Measurements from ENCODE around the gene OSBPL9.

Gene OSBPL9

GRCh38 chr1:51686450-51686849 is 69.6 kb downstream of the OSBPL9 start:
- no peaks in the 10 kb centered on the region for H3K36me3 ChIP-seq (ENCODE audit: control insufficient read depth, insufficient read depth, low read length)
- H3K27me3 ChIP-seq (ENCODE audit: insufficient read depth, low read length, poor library complexity) = no peaks in the 10 kb centered on the region
- peaks cover 2% of the 10 kb centered on the region for H3K4me1 ChIP-seq (ENCODE audit: control insufficient read depth, low read depth, low read length)
- H2AK5ac ChIP-seq (ENCODE audit: low read length) = no peak overlapping the region
- no peak overlapping the region for H3K4ac ChIP-seq (ENCODE audit: low read depth, low read length)
- H3K79me1 ChIP-seq (ENCODE audit: low read length) = peaks cover 3% of the 10 kb centered on the region
- no peak overlapping the region for H3K9ac ChIP-seq (ENCODE audit: low read length)
- no peak overlapping the region for H4K5ac ChIP-seq (ENCODE audit: low read length)
- no peak overlapping the region for H4K8ac ChIP-seq (ENCODE audit: low read depth, low read length)
- DNase-seq = no peak
- no peak overlapping the region for H2BK120ac ChIP-seq (ENCODE audit: low read depth, low read length)
- H3K27ac ChIP-seq (ENCODE audit: low read depth, low read length) = no peak overlapping the region
- no peak overlapping the region for H3K56ac ChIP-seq (ENCODE audit: low read length)
- H3K4me2 ChIP-seq (ENCODE audit: low read length) = no peak overlapping the region
- no CpG with 5 or more reads among the region's 2 CpGs for WGBS (ENCODE audit: extremely low coverage, insufficient coverage, low lambda C conversion rate)
- H2BK15ac ChIP-seq (replicated peaks; ENCODE audit: low read depth) = no peak overlapping the region
- H2BK5ac ChIP-seq (ENCODE audit: low read length) = no peak overlapping the region
- H3K79me2 ChIP-seq (ENCODE audit: control insufficient read depth, insufficient read depth, low read length) = peaks cover 2% of the 10 kb centered on the region
- H3K23ac ChIP-seq (ENCODE audit: low read length) = no peak overlapping the region
- H3K4me3 ChIP-seq (ENCODE audit: low read length) = no peak overlapping the region
- no peak overlapping the region for H3K18ac ChIP-seq (ENCODE audit: low read length)

DNA sequence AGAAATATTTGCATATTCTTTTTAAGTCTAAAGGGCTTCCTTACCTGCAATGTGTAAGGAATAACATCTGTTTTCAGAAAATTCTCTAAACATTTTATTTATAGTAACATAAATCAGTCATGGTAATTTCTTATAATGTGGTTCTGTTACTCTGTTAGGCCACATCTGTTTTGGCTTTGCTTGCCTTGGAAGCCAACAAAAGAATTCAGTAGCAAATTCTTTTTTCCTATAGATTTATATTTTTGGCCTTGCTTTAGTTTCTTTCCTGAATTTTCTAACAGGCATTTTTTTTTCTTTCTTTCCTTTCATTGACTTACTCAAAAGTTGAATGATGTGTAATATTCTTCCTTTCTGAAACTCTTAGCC is 72.2 kb downstream of the OSBPL9 start:
- H3K4me3 ChIP-seq (ENCODE audit: low read length) = no peak overlapping the region
- H3K56ac ChIP-seq (ENCODE audit: low read length) = no peak overlapping the region
- no peaks in the 10 kb centered on the region for H3K36me3 ChIP-seq (ENCODE audit: control insufficient read depth, insufficient read depth, low read length)
- no peak overlapping the region for H4K5ac ChIP-seq (ENCODE audit: low read length)
- H2BK5ac ChIP-seq (ENCODE audit: low read length) = no peak overlapping the region
- no peak for DNase-seq
- no peak overlapping the region for H3K4me2 ChIP-seq (ENCODE audit: low read length)
- H3K79me2 ChIP-seq (ENCODE audit: control insufficient read depth, insufficient read depth, low read length) = peaks cover 2% of the 10 kb centered on the region
- H3K79me1 ChIP-seq (ENCODE audit: low read length) = peaks cover 3% of the 10 kb centered on the region
- no peak overlapping the region for H3K23ac ChIP-seq (ENCODE audit: low read length)
- no peak overlapping the region for H2BK15ac ChIP-seq (replicated peaks; ENCODE audit: low read depth)
- H4K8ac ChIP-seq (ENCODE audit: low read depth, low read length) = no peak overlapping the region
- no peak overlapping the region for H3K27ac ChIP-seq (ENCODE audit: low read depth, low read length)
- no peaks in the 10 kb centered on the region for H3K27me3 ChIP-seq (ENCODE audit: insufficient read depth, low read length, poor library complexity)
- H2BK120ac ChIP-seq (ENCODE audit: low read depth, low read length) = no peak overlapping the region
- H2AK5ac ChIP-seq (ENCODE audit: low read length) = no peak overlapping the region
- H3K18ac ChIP-seq (ENCODE audit: low read length) = no peak overlapping the region
- H3K4ac ChIP-seq (ENCODE audit: low read depth, low read length) = no peak overlapping the region
- no peak overlapping the region for H3K9ac ChIP-seq (ENCODE audit: low read length)
- H3K4me1 ChIP-seq (ENCODE audit: control insufficient read depth, low read depth, low read length) = peaks cover 2% of the 10 kb centered on the region

DNA sequence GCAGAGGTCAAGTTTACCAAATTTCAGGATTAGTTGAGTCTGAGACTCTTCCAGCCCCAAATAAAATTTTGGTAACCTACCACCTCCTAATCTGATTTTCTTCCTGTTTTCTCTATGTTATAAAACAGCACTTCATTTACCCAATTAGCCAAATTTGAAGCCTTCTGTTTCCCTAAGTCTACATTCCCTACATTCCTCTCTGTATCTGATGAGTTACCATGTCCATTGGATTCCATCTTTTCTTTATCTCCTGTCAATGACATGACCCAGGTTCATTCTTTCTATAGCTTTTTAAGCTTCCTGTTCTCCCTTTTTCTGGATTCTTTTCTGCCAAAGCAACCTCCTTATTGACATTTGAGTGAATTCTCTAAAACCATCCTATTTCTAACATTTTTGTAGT is 72.8 kb downstream of the OSBPL9 start:
- peaks cover 3% of the 10 kb centered on the region for H3K79me1 ChIP-seq (ENCODE audit: low read length)
- no peaks in the 10 kb centered on the region for H3K36me3 ChIP-seq (ENCODE audit: control insufficient read depth, insufficient read depth, low read length)
- H4K8ac ChIP-seq (ENCODE audit: low read depth, low read length) = no peak overlapping the region
- H2AK5ac ChIP-seq (ENCODE audit: low read length) = no peak overlapping the region
- H2BK120ac ChIP-seq (ENCODE audit: low read depth, low read length) = no peak overlapping the region
- peaks cover 2% of the 10 kb centered on the region for H3K4me1 ChIP-seq (ENCODE audit: control insufficient read depth, low read depth, low read length)
- H4K5ac ChIP-seq (ENCODE audit: low read length) = no peak overlapping the region
- H3K23ac ChIP-seq (ENCODE audit: low read length) = no peak overlapping the region
- no peak overlapping the region for H3K4me3 ChIP-seq (ENCODE audit: low read length)
- no peak overlapping the region for H3K18ac ChIP-seq (ENCODE audit: low read length)
- no peak overlapping the region for H2BK15ac ChIP-seq (replicated peaks; ENCODE audit: low read depth)
- H3K4me2 ChIP-seq (ENCODE audit: low read length) = no peak overlapping the region
- no peak overlapping the region for H3K56ac ChIP-seq (ENCODE audit: low read length)
- no peak overlapping the region for H3K27ac ChIP-seq (ENCODE audit: low read depth, low read length)
- no peak overlapping the region for H2BK5ac ChIP-seq (ENCODE audit: low read length)
- H3K9ac ChIP-seq (ENCODE audit: low read length) = no peak overlapping the region
- no peak overlapping the region for H3K4ac ChIP-seq (ENCODE audit: low read depth, low read length)
- peaks cover 2% of the 10 kb centered on the region for H3K79me2 ChIP-seq (ENCODE audit: control insufficient read depth, insufficient read depth, low read length)
- DNase-seq = peak; percentile 75
- H3K27me3 ChIP-seq (ENCODE audit: insufficient read depth, low read length, poor library complexity) = no peaks in the 10 kb centered on the region

DNA sequence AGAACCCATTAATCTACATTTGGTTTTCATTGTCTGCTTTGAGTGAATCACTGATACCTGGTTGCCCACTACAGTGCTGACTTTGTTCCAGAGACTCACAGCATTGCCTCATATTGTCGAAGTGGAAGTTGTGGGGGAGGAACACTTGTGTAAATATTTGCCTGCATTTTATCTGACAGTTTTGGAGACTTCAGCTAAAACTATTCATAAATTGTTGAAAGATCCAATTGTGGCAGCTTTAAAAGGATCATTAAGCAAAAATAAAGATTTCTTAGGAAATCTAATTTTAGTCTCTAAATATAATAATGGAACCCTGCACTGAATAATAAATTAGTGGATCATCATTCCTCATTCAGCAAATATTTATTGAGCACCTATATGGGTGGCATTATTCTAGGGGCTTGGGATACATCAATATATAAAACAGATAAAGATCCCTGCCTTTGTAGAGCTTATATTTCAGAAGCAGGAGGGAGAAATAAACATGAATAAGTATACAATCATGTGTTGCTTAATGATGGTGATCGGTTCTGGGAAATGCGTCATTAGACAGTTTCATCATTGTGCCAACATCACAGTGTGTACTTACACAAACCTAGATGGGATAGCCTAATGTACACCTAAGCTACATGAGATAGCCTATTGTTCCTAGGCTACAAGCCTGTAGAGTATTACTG is 73.5 kb downstream of the OSBPL9 start:
- H2BK15ac ChIP-seq (replicated peaks; ENCODE audit: low read depth) = no peak overlapping the region
- no peak overlapping the region for H2BK5ac ChIP-seq (ENCODE audit: low read length)
- no peak overlapping the region for H3K56ac ChIP-seq (ENCODE audit: low read length)
- H3K18ac ChIP-seq (ENCODE audit: low read length) = no peak overlapping the region
- peaks cover 2% of the 10 kb centered on the region for H3K79me2 ChIP-seq (ENCODE audit: control insufficient read depth, insufficient read depth, low read length)
- H3K36me3 ChIP-seq (ENCODE audit: control insufficient read depth, insufficient read depth, low read length) = no peaks in the 10 kb centered on the region
- no peak overlapping the region for H3K4me2 ChIP-seq (ENCODE audit: low read length)
- no peak overlapping the region for H2AK5ac ChIP-seq (ENCODE audit: low read length)
- DNase-seq = no peak
- no peak overlapping the region for H4K8ac ChIP-seq (ENCODE audit: low read depth, low read length)
- H3K4me3 ChIP-seq (ENCODE audit: low read length) = no peak overlapping the region
- no peak overlapping the region for H3K23ac ChIP-seq (ENCODE audit: low read length)
- no peak overlapping the region for H3K27ac ChIP-seq (ENCODE audit: low read depth, low read length)
- H2BK120ac ChIP-seq (ENCODE audit: low read depth, low read length) = no peak overlapping the region
- H3K4ac ChIP-seq (ENCODE audit: low read depth, low read length) = no peak overlapping the region
- H3K9ac ChIP-seq (ENCODE audit: low read length) = no peak overlapping the region
- no CpG with 5 or more reads among the region's 3 CpGs for WGBS (ENCODE audit: extremely low coverage, insufficient coverage, low lambda C conversion rate)
- peaks cover 2% of the 10 kb centered on the region for H3K4me1 ChIP-seq (ENCODE audit: control insufficient read depth, low read depth, low read length)
- no peaks in the 10 kb centered on the region for H3K27me3 ChIP-seq (ENCODE audit: insufficient read depth, low read length, poor library complexity)
- H4K5ac ChIP-seq (ENCODE audit: low read length) = no peak overlapping the region
- peaks cover 3% of the 10 kb centered on the region for H3K79me1 ChIP-seq (ENCODE audit: low read length)

- no CpG with 5 or more reads among the region's 5 CpGs for WGBS (ENCODE audit: extremely low coverage, insufficient coverage, low lambda C conversion rate)
- no peak overlapping the region for H3K27ac ChIP-seq (ENCODE audit: low read depth, low read length)
Measured at GRCh38 chr1:51691920-51692319, 75.0 kb downstream of the OSBPL9 start.

GRCh38 chr1:51693419-51694155 is 76.7 kb downstream of the OSBPL9 start:
- Histone ChIP-seq H3K4me1 (ENCODE audit: control insufficient read depth, low read depth, low read length) (peaks cover 2% of the 10 kb centered on the region), H3K56ac (ENCODE audit: low read length) (no peak overlapping the region), H3K23ac (ENCODE audit: low read length) (no peak overlapping the region), H3K4me2 (ENCODE audit: low read length) (no peak overlapping the region), H3K27ac (ENCODE audit: low read depth, low read length) (no peak overlapping the region), H3K79me2 (ENCODE audit: control insufficient read depth, insufficient read depth, low read length) (no peaks in the 10 kb centered on the region), H3K4ac (ENCODE audit: low read depth, low read length) (no peak overlapping the region), H2BK120ac (ENCODE audit: low read depth, low read length) (no peak overlapping the region), H2BK15ac (replicated peaks; ENCODE audit: low read depth) (no peak overlapping the region), H3K4me3 (ENCODE audit: low read length) (no peak overlapping the region), H3K36me3 (ENCODE audit: control insufficient read depth, insufficient read depth, low read length) (no peaks in the 10 kb centered on the region), H3K27me3 (ENCODE audit: insufficient read depth, low read length, poor library complexity) (no peaks in the 10 kb centered on the region), H4K5ac (ENCODE audit: low read length) (no peak overlapping the region), H2BK5ac (ENCODE audit: low read length) (no peak overlapping the region), H4K8ac (ENCODE audit: low read depth, low read length) (no peak overlapping the region), H3K18ac (ENCODE audit: low read length) (no peak overlapping the region), H2AK5ac (ENCODE audit: low read length) (no peak overlapping the region), H3K9ac (ENCODE audit: low read length) (no peak overlapping the region), H3K79me1 (ENCODE audit: low read length) (no peaks in the 10 kb centered on the region)
- WGBS (ENCODE audit: extremely low coverage, insufficient coverage, low lambda C conversion rate) = no CpG with 5 or more reads among the region's 4 CpGs
- no peak for DNase-seq

More at GRCh38 chr1:51691920-51692319, 75.0 kb downstream of the OSBPL9 start:
- H3K9ac ChIP-seq (ENCODE audit: low read length) = no peak overlapping the region
- no peak overlapping the region for H2BK15ac ChIP-seq (replicated peaks; ENCODE audit: low read depth)
- H3K4ac ChIP-seq (ENCODE audit: low read depth, low read length) = no peak overlapping the region
- H4K5ac ChIP-seq (ENCODE audit: low read length) = no peak overlapping the region
- H3K56ac ChIP-seq (ENCODE audit: low read length) = no peak overlapping the region
- H3K18ac ChIP-seq (ENCODE audit: low read length) = no peak overlapping the region
- H3K27me3 ChIP-seq (ENCODE audit: insufficient read depth, low read length, poor library complexity) = no peaks in the 10 kb centered on the region
- H3K23ac ChIP-seq (ENCODE audit: low read length) = no peak overlapping the region
- H2BK120ac ChIP-seq (ENCODE audit: low read depth, low read length) = no peak overlapping the region
- peaks cover 2% of the 10 kb centered on the region for H3K79me2 ChIP-seq (ENCODE audit: control insufficient read depth, insufficient read depth, low read length)
- H3K4me2 ChIP-seq (ENCODE audit: low read length) = no peak overlapping the region
- no peak for DNase-seq
- H2BK5ac ChIP-seq (ENCODE audit: low read length) = no peak overlapping the region
- no peak overlapping the region for H3K4me3 ChIP-seq (ENCODE audit: low read length)
- peaks cover 2% of the 10 kb centered on the region for H3K4me1 ChIP-seq (ENCODE audit: control insufficient read depth, low read depth, low read length)
- no peak overlapping the region for H2AK5ac ChIP-seq (ENCODE audit: low read length)
- no peaks in the 10 kb centered on the region for H3K79me1 ChIP-seq (ENCODE audit: low read length)
- H4K8ac ChIP-seq (ENCODE audit: low read depth, low read length) = no peak overlapping the region
- no peaks in the 10 kb centered on the region for H3K36me3 ChIP-seq (ENCODE audit: control insufficient read depth, insufficient read depth, low read length)

Data from mesendoderm (in vitro differentiated cells).